Astrocyte (in vitro differentiated cells and primary cell): ENCODE data around the gene WWC2. TPM values are rescaled to one million over a fixed set of nuclear protein-coding genes. Genes with fewer than 3 reads are reported as not detected.

Experiments used
- DNase-seq: peaks from one replicate; pipeline ENCODE4 v3.0.0-alpha.2; 2010; ENCODE audit warnings: low read depth
- FAIRE-seq: peaks from 2 replicates; lab custom pipeline; 2011; peaks lifted over from hg19 to GRCh38; lab: Jason Lieb, UNC
- H2AFZ ChIP-seq: 2 replicates; pipeline ENCODE4 v1.6.0; 2012; ENCODE audit warnings: low read depth, low read length, inconsistent platforms
- H3K27ac ChIP-seq: 2 replicates; pipeline ENCODE4 v1.5.1; 2011; ENCODE audit warnings: low read depth, low read length, inconsistent platforms
- H3K27me3 ChIP-seq: 2 replicates; pipeline ENCODE4 v1.6.0; 2011; ENCODE audit warnings: low read length, inconsistent platforms; ENCODE audit not compliant: insufficient read depth
- H3K36me3 ChIP-seq: 2 replicates; pipeline ENCODE4 v1.5.1; 2011; ENCODE audit warnings: low read length, inconsistent platforms; ENCODE audit not compliant: insufficient read depth
- H3K4me1 ChIP-seq: 2 replicates; pipeline ENCODE4 v1.5.1; 2011; ENCODE audit warnings: low read length, inconsistent platforms; ENCODE audit not compliant: insufficient read depth
- H3K4me2 ChIP-seq: 2 replicates; pipeline ENCODE4 v1.6.0; 2012; ENCODE audit warnings: low read length, inconsistent platforms
- H3K4me3 ChIP-seq: 2 replicates; pipeline ENCODE4 v1.5.1; 2011; ENCODE audit warnings: low read depth, mild to moderate bottlenecking, low read length, inconsistent platforms; ENCODE audit not compliant: insufficient read depth
- H3K79me2 ChIP-seq: 2 replicates; pipeline ENCODE4 v1.6.0; 2012; ENCODE audit warnings: mild to moderate bottlenecking, low read length, inconsistent platforms; ENCODE audit not compliant: insufficient read depth
- H3K9ac ChIP-seq: 2 replicates; pipeline ENCODE4 v1.6.0; 2012; ENCODE audit warnings: mild to moderate bottlenecking, low read length, inconsistent platforms
- H3K9me3 ChIP-seq: 2 replicates; pipeline ENCODE4 v1.5.1; 2012; ENCODE audit warnings: low read depth, mild to moderate bottlenecking, low read length, inconsistent platforms; ENCODE audit not compliant: insufficient read depth
- H4K20me1 ChIP-seq: 2 replicates; pipeline ENCODE4 v1.6.0; 2012; ENCODE audit warnings: low read length, inconsistent platforms; ENCODE audit not compliant: insufficient read depth
- H3K27ac Mint-ChIP-seq: one replicate; pipeline ENCODE4 v1.8.0; 2021; ENCODE audit warnings: mild to moderate bottlenecking, mixed read lengths; ENCODE audit not compliant: unreplicated experiment
- H3K27me3 Mint-ChIP-seq: one replicate; pipeline ENCODE4 v1.8.0; 2021; ENCODE audit warnings: low read depth, mixed read lengths; ENCODE audit not compliant: unreplicated experiment
- H3K36me3 Mint-ChIP-seq: one replicate; pipeline ENCODE4 v1.8.0; 2021; ENCODE audit warnings: low read depth, mixed read lengths; ENCODE audit not compliant: unreplicated experiment
- H3K4me1 Mint-ChIP-seq: one replicate; pipeline ENCODE4 v1.8.0; 2021; ENCODE audit warnings: low read depth, mixed read lengths; ENCODE audit not compliant: unreplicated experiment
- H3K4me3 Mint-ChIP-seq: one replicate; pipeline ENCODE4 v1.8.0; 2021; ENCODE audit warnings: mild to moderate bottlenecking, moderate library complexity, mixed read lengths; ENCODE audit not compliant: unreplicated experiment
- H3K9me3 Mint-ChIP-seq: one replicate; pipeline ENCODE4 v1.8.0; 2021; ENCODE audit warnings: mild to moderate bottlenecking, mixed read lengths; ENCODE audit not compliant: unreplicated experiment
- CTCF ChIP-seq: IDR thresholded peaks from 2 replicates; pipeline ENCODE4 v1.5.1; 2011; ENCODE audit warnings: low read depth, mild to moderate bottlenecking, inconsistent platforms, low read length, moderate library complexity; ENCODE audit not compliant: insufficient read depth
- EZH2 ChIP-seq: IDR thresholded peaks from 2 replicates; pipeline ENCODE4 v1.6.1; 2012; ENCODE audit warnings: mild to moderate bottlenecking, low read length, inconsistent platforms; ENCODE audit not compliant: insufficient read depth
- total RNA-seq: library from RNA; stranded (reverse); gene quantifications from 2 replicates; pipeline ENCODE4 v1.2.1, GENCODE V29; 2021

Gene WWC2
- total RNA-seq, 1 donor from 2014 or later, result 62.6 TPM

GRCh38 chr4:183321079-183321478 is 222.0 kb downstream of the WWC2 start:
- Mint-ChIP-seq H3K9me3 (peaks cover 2% of the 10 kb centered on the region), H3K4me3 (no peak overlapping the region)

GRCh38 chr4:183321516-183321915 is 222.5 kb downstream of the WWC2 start:
- DNase-seq (no peak), FAIRE-seq (peak; percentile 13)
- Histone ChIP-seq H3K36me3 (peaks cover 3% of the 10 kb centered on the region), H3K4me2 (no peak overlapping the region), H3K9me3 (peaks cover 5% of the 10 kb centered on the region), H3K4me1 (no peaks in the 10 kb centered on the region), H2AFZ (no peak overlapping the region), H3K27me3 (no peaks in the 10 kb centered on the region), H3K27ac (no peak overlapping the region), H3K9ac (no peak overlapping the region), H3K4me3 (no peak overlapping the region), H4K20me1 (no peaks in the 10 kb centered on the region), H3K79me2 (no peaks in the 10 kb centered on the region)
- Mint-ChIP-seq H3K9me3 (peaks cover 6% of the 10 kb centered on the region), H3K36me3 (peaks cover 13% of the 10 kb centered on the region), H3K4me1 (no peaks in the 10 kb centered on the region), H3K27me3 (no peaks in the 10 kb centered on the region), H3K4me3 (no peak overlapping the region), H3K27ac (no peak overlapping the region)
- TF ChIP-seq EZH2 (no peak), CTCF (no peak)

More at GRCh38 chr4:183321079-183321478, 222.0 kb downstream of the WWC2 start:
- H2AFZ ChIP-seq, result no peak overlapping the region
- DNase-seq (no peak), FAIRE-seq (no peak)
- H3K4me1 ChIP-seq, result no peaks in the 10 kb centered on the region
- no peak for TF ChIP-seq CTCF
- TF ChIP-seq EZH2, result no peak
- no peak overlapping the region for H3K27ac ChIP-seq
- no peak overlapping the region for H3K4me2 ChIP-seq
- Mint-ChIP-seq H3K4me1 (no peaks in the 10 kb centered on the region), H3K27me3 (no peaks in the 10 kb centered on the region), H3K36me3 (peaks cover 13% of the 10 kb centered on the region), H3K27ac (no peak overlapping the region)
- H3K27me3 ChIP-seq, result no peaks in the 10 kb centered on the region
- peaks cover under 1% of the 10 kb centered on the region for H3K9me3 ChIP-seq
- peaks cover 3% of the 10 kb centered on the region for H3K36me3 ChIP-seq
- no peak overlapping the region for H3K9ac ChIP-seq
- no peak overlapping the region for H3K4me3 ChIP-seq
- H4K20me1 ChIP-seq, result no peaks in the 10 kb centered on the region
- H3K79me2 ChIP-seq, result no peaks in the 10 kb centered on the region

- H4K20me1 ChIP-seq, result no peaks in the 10 kb centered on the region
- peaks cover 8% of the 10 kb centered on the region for H3K9me3 ChIP-seq
- H3K27me3 Mint-ChIP-seq, result no peaks in the 10 kb centered on the region
- peaks cover 9% of the 10 kb centered on the region for H3K9me3 Mint-ChIP-seq
- peaks cover 3% of the 10 kb centered on the region for H3K36me3 ChIP-seq
- no peak within 1 kb of the TSS for H3K4me3 Mint-ChIP-seq
- peaks cover 13% of the 10 kb centered on the region for H3K36me3 Mint-ChIP-seq
- no peak for TF ChIP-seq CTCF
- TF ChIP-seq EZH2, result no peak
- H3K9ac ChIP-seq, result no peak within 1 kb of the TSS
- no peak within 1 kb of the TSS for H3K4me2 ChIP-seq
- H3K27ac Mint-ChIP-seq, result no peak within 1 kb of the TSS
- no peak within 1 kb of the TSS for H3K4me3 ChIP-seq
- no peaks in the 10 kb centered on the region for H3K4me1 ChIP-seq
- H3K27ac ChIP-seq, result no peak within 1 kb of the TSS
- no peaks in the 10 kb centered on the region for H3K4me1 Mint-ChIP-seq
- no peaks in the 10 kb centered on the region for H3K27me3 ChIP-seq
- no peak for DNase-seq
- H2AFZ ChIP-seq, result no peak within 1 kb of the TSS
- H3K79me2 ChIP-seq, result no peaks in the 10 kb centered on the region
- no peak for FAIRE-seq
These were observed 223.3 kb downstream of the WWC2 start, which contains the start of gene CLDN24 for GRCh38 chr4:183322326-183322725. Gene CLDN24 (minus strand): TSS chr4:183322426. CDS start chr4:183322426, 0 bp downstream.
